Muscle of leg (tissue), 11 donors: ENCODE measurements around the gene MYO5C. TPM values are rescaled to one million over a fixed set of nuclear protein-coding genes. Genes with fewer than 3 reads are reported as not detected.

Source experiments
- DNase-seq: peaks from one replicate; pipeline ENCODE4 v3.0.0; 2013
- H3K27ac ChIP-seq: one replicate; pipeline ENCODE4 v1.5.1; 2013; ENCODE audit warnings: mild to moderate bottlenecking, low read length, control low read depth
- H3K27me3 ChIP-seq: one replicate; pipeline ENCODE4 v1.6.1; 2013; ENCODE audit warnings: low read length; ENCODE audit not compliant: control insufficient read depth, insufficient read depth
- H3K36me3 ChIP-seq: one replicate; pipeline ENCODE4 v1.6.1; 2013; ENCODE audit warnings: low read length; ENCODE audit not compliant: control insufficient read depth, insufficient read depth
- H3K4me1 ChIP-seq: one replicate; pipeline ENCODE4 v1.6.1; 2013; ENCODE audit warnings: low read length; ENCODE audit not compliant: control insufficient read depth, insufficient read depth
- H3K4me3 ChIP-seq: one replicate; pipeline ENCODE4 v1.5.1; 2013; ENCODE audit warnings: low read length, control low read depth
- H3K9me3 ChIP-seq: replicated peaks from 2 replicates; pipeline ENCODE4 v1.6.1; 2013; ENCODE audit warnings: low read depth, low read length; ENCODE audit not compliant: control insufficient read depth
- WGBS: methylation state at CpG from one replicate; pipeline ENCODE4 v1.1.5; 2013; ENCODE audit warnings: missing lambda C conversion rate; ENCODE audit not compliant: insufficient coverage; 5-methylcytosine and 5-hydroxymethylcytosine counted together
- polyA plus RNA-seq, 8 donors: library from polyadenylated mRNA; unstranded; fragments of 120-200 nt; gene quantifications; one replicate each; pipeline versions ENCODE4 v1.2.1 to v1.2.3, GENCODE V29; 2013; ENCODE audit warnings: inconsistent platforms in 1 of 8, low replicate concordance in 1 of 8; ENCODE audit not compliant: insufficient read length in 8 of 8, insufficient read depth in 1 of 8
- total RNA-seq: library from RNA; stranded (reverse); fragments of 120-200 nt; gene quantifications from one replicate; pipeline ENCODE4 v1.2.4, GENCODE V29; 2013

Gene MYO5C
- total and polyA plus RNA-seq, 9 donors = 4.9 to 12.4 (median 6.0) TPM

DNA sequence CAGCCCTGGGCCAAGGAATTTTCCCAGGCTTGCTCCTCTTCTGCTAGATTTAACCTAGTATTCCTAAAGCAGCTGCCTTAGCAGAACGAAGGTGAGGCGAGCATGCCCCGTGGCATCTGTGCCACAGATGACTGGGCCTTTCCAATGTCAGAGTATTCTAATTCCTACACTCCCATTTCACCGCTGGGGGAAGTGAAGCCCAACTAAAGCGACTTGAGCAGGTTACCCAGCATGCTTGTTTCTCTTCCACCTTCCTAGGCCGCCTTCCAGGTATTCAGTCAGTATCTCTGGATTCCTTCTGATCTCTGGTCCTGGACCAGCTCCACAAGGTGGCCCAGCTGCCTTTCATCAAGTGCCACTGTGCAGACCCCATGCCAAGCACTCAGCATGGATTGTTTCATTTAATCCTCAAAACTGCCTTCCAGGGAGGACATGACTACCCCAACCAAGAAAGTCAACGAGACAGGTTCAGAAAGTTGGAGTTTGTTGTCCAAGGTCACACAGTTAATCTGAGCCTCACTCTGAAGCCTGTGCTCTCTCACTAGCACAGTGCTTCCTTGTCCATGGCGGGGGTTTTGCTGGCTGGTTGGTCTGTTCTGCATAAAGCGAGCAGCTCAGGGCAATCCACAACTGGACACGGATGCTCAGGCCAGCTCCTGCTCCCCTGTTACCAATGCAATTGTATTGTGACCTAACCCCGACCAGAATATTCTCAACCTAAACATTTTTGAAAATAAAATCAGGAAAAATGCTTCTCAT is 15.1 kb downstream of the MYO5C start:
- Histone ChIP-seq H3K36me3 (peaks cover 16% of the 10 kb centered on the region), H3K9me3 (no peaks in the 10 kb centered on the region), H3K27me3 (no peaks in the 10 kb centered on the region), H3K4me3 (no peak overlapping the region), H3K4me1 (peaks cover 7% of the 10 kb centered on the region), H3K27ac (no peak overlapping the region)
- WGBS = 84% methylated on average over 8 of the region's 11 CpGs
- DNase-seq = no peak

DNA sequence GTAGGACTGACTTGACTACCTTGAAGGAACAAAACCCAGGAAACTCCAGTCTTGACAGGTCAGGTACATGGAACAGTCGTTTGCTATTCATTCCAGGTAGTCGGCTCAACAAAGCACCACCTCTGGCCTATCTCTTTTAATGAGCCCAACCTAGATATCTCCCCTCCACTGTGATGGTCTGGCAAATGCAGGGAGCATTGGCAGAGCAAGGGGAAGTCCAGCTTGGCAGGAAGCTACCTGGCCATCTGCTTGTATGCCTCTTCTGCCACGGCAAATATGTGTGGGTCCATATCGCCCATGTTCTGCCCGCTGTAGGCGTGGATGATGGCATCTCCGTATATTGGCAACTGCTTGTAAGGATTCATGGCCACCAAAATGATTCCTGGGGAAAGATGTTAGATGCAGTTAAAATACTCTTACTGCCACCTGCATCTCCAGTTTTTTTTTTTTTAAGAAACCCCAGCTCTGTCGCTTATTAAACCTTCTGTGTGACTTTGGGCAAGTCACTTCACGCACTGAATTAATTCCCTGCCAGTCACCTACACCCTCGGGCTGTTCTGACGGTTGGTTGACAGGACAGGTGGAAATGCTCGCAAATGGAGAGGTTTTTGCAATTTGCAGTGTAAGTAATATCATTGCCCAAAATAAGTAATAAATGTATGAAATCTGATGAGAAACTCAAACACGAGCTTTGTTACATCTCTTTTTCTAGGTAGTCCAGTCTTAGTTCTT is 16.8 kb downstream of the MYO5C start:
- Histone ChIP-seq H3K4me3 (no peak overlapping the region), H3K36me3 (peaks cover 26% of the 10 kb centered on the region), H3K27me3 (no peaks in the 10 kb centered on the region), H3K27ac (no peak overlapping the region), H3K4me1 (peaks cover 7% of the 10 kb centered on the region), H3K9me3 (no peaks in the 10 kb centered on the region)
- WGBS = 68% methylated on average over 3 of the region's 13 CpGs
- no peak for DNase-seq

DNA sequence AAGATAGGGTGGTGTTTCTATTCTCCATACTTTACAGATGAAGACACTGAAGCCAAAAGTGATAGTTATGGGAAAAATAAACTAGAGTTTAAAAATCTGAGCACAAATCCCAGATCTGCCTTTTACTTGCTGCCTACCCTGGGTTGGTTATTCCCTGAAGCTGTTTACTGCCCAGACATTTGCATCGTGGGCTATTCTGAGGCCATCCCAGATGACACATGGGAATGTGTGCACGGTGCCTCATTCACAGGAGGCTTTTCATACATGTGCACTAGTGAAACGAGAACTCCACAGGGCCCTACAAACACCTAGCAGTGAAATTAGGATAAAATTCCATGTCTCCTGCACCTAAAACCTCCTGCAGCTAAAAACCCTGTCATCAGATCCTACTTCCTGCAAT is 17.5 kb downstream of the MYO5C start:
- no peaks in the 10 kb centered on the region for H3K27me3 ChIP-seq
- H3K36me3 ChIP-seq = peaks cover 26% of the 10 kb centered on the region
- peaks cover 7% of the 10 kb centered on the region for H3K4me1 ChIP-seq
- DNase-seq = no peak
- H3K4me3 ChIP-seq = no peak overlapping the region
- no peak overlapping the region for H3K27ac ChIP-seq
- no peaks in the 10 kb centered on the region for H3K9me3 ChIP-seq
- WGBS = 43% methylated on average over 1 of the region's 3 CpGs

GRCh38 chr15:52277575-52277974 is 18.0 kb downstream of the MYO5C start:
- no peaks in the 10 kb centered on the region for H3K27me3 ChIP-seq
- H3K4me1 ChIP-seq = peaks cover 7% of the 10 kb centered on the region
- H3K4me3 ChIP-seq = no peak overlapping the region
- no peak for DNase-seq
- peaks cover 29% of the 10 kb centered on the region for H3K36me3 ChIP-seq
- no peak overlapping the region for H3K27ac ChIP-seq
- H3K9me3 ChIP-seq = no peaks in the 10 kb centered on the region
- WGBS = 73% methylated on average over 6 of the region's 9 CpGs

DNA sequence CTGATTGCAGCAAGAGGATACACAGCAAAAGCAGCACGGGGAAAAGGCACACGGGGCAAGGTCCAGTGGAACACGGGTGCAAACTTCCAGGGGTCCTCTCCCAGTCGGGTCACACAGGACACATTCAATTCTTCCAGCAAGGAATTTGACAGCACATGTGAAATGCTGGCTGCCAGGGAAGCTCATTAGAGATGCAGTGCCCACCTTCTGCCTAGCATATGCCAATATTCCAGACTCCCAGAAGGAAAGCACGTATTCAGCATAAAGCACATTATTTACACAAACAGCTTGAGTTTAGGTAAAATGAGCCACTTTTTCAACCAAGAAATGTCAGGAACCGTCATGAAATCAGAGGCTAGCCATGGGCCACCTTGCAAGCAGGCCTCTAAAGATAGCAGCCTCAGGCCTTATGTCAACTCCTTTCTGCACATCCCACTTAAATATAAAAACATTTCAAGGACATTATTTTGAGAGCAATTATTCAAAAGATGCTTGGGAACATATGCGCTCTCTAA is 19.3 kb downstream of the MYO5C start:
- DNase-seq = no peak
- Histone ChIP-seq H3K4me3 (no peak overlapping the region), H3K9me3 (no peaks in the 10 kb centered on the region), H3K4me1 (peaks cover 2% of the 10 kb centered on the region), H3K36me3 (peaks cover 29% of the 10 kb centered on the region), H3K27ac (no peak overlapping the region), H3K27me3 (no peaks in the 10 kb centered on the region)
- 89% methylated on average over 4 of the region's 7 CpGs for WGBS

GRCh38 chr15:52263563-52264282 is 31.9 kb downstream of the MYO5C start:
- DNase-seq = no peak
- Histone ChIP-seq H3K36me3 (peaks cover 11% of the 10 kb centered on the region), H3K27ac (no peak overlapping the region), H3K9me3 (no peaks in the 10 kb centered on the region), H3K27me3 (no peaks in the 10 kb centered on the region), H3K4me3 (no peak overlapping the region), H3K4me1 (peaks cover 9% of the 10 kb centered on the region)
- WGBS = 73% methylated on average over 5 of the region's 11 CpGs

DNA sequence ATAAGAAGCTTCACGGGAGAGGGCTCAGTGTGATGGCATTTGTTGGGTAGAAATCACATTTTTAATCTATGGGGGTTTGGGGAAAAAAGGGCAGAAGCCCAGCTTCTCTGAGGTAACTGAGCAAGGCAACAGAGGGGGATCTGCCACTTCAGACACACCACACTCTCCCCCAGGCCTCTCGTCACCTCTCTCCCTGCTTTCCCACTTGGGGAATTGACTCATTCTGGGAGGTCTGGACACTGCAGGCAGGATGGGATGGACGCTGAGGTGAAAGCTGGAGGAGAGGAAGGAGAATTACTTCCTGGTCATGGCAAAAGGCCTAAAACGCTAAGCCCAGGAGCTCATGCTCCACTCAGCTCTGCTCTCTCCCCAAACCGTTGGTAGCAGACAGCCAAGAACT is 33.2 kb downstream of the MYO5C start:
- H3K4me1 ChIP-seq = peaks cover 15% of the 10 kb centered on the region
- H3K36me3 ChIP-seq = peaks cover 7% of the 10 kb centered on the region
- 57% methylated on average over 1 of the region's 5 CpGs for WGBS
- H3K4me3 ChIP-seq = no peak overlapping the region
- no peaks in the 10 kb centered on the region for H3K9me3 ChIP-seq
- H3K27ac ChIP-seq = peak overlapping the region; percentile 72
- no peak for DNase-seq
- H3K27me3 ChIP-seq = no peaks in the 10 kb centered on the region

DNA sequence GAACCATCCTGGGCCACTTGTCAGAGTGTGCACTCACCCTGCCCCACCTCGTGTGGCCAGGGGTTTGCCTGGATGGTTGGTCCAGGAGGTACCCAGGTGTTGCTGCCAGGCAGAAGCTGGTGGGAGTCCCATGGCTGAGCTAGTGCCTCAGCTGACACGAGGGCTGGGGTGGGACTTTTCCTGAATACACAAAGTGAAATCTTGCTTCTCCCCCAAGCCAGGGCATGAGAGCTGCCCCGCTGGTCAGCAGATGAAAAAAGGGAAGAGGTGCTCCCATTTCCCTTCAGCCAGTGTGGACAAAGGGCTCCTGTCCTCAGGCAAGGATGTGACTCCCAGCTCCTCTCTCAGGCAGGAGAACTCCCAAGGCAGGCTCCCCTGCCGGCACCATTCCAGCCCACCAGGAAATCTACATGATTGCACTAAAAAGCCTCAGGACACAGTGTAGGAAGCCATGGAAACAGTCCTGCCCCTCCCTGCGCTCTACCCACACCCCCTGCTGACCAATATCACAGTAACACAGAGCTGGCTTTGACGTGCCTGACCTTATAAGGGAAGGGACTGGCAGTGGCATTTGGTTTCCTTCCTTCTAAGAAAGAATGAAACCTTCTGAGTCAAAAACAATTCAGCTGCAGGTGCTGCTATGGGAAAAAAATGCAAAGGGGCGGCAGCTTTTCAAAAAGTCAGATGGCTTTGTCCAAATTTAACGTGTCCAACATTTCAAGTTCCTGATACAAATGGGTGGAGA is 33.9 kb downstream of the MYO5C start:
- peak overlapping the region; percentile 50 for H3K27ac ChIP-seq
- DNase-seq = peak; percentile 68
- H3K36me3 ChIP-seq = peaks cover 7% of the 10 kb centered on the region
- no peaks in the 10 kb centered on the region for H3K9me3 ChIP-seq
- no peak overlapping the region for H3K4me3 ChIP-seq
- peaks cover 22% of the 10 kb centered on the region for H3K4me1 ChIP-seq
- H3K27me3 ChIP-seq = no peaks in the 10 kb centered on the region
- WGBS = 20% methylated on average over 2 of the region's 8 CpGs

GRCh38 chr15:52261026-52261425 is 34.6 kb downstream of the MYO5C start:
- no peaks in the 10 kb centered on the region for H3K9me3 ChIP-seq
- H3K27me3 ChIP-seq = no peaks in the 10 kb centered on the region
- no peak overlapping the region for H3K27ac ChIP-seq
- no peak overlapping the region for H3K4me3 ChIP-seq
- peaks cover 7% of the 10 kb centered on the region for H3K36me3 ChIP-seq
- H3K4me1 ChIP-seq = peaks cover 22% of the 10 kb centered on the region
- WGBS = 82% methylated on average over 8 of the region's 10 CpGs
- no peak for DNase-seq
